Psoas muscle (tissue), 8 donors: Measurements from ENCODE around the gene HTR6. TPM values are rescaled to one million over a fixed set of nuclear protein-coding genes. Genes with fewer than 3 reads are reported as not detected.
A peak's percentile ranks its signal among the peaks of the same experiment; 100 is the strongest.

ENCODE experiments used
- ATAC-seq, 4 donors: fragments of 200-7000 bp; cut with Tn5 transposase; one replicate each; pipeline ENCODE4 v1.9.1; 2020; ENCODE audit warnings: moderate library complexity in 3 of 4, mild to moderate bottlenecking in 2 of 4
- DNase-seq, 2 donors: peaks; one replicate each; pipeline ENCODE4 v3.0.0-alpha.2; 2020
- H3K27ac ChIP-seq: fragments of 200-600 bp; one replicate; pipeline ENCODE4 v1.8.0; 2022
- H3K27me3 ChIP-seq, 3 donors: fragments of 200-600 bp in 1 of 3; one replicate each; pipeline versions ENCODE4 v1.6.1 to v1.8.0; 2013 to 2022; ENCODE audit warnings: low read length in 2 of 3, mild to moderate bottlenecking in 2 of 3, moderate library complexity in 1 of 3; ENCODE audit not compliant: insufficient read depth in 3 of 3
- H3K36me3 ChIP-seq, 2 donors: fragments of 200-600 bp in 1 of 2; one replicate each; pipeline versions ENCODE4 v1.6.1 to v1.8.0; 2013 to 2022; ENCODE audit warnings: low read depth in 1 of 2, mild to moderate bottlenecking in 1 of 2, moderate library complexity in 1 of 2; ENCODE audit not compliant: insufficient read depth in 1 of 2
- H3K4me1 ChIP-seq: fragments of 200-600 bp; one replicate; pipeline ENCODE4 v1.8.0; 2022
- H3K4me3 ChIP-seq: fragments of 200-600 bp; one replicate; pipeline ENCODE4 v1.8.0; 2022; ENCODE audit warnings: mild to moderate bottlenecking
- H3K9me3 ChIP-seq: fragments of 200-600 bp; one replicate; pipeline ENCODE4 v1.8.0; 2022
- WGBS, 3 donors: extraction: QIAGEN DNeasy Blood & Tissue Kit; methylation state at CpG; one replicate each; pipeline versions ENCODE4 v1.1.6 to v1.1.7; 2013; 5-methylcytosine and 5-hydroxymethylcytosine counted together
- intact Hi-C, 2 donors: fragments of 100-400 bp; cut with DNase I; formaldehyde crosslinking; loops; one replicate each; pipeline versions ENCODE4 v1.11.0 to v1.14.2; 2022
- polyA plus RNA-seq, 3 donors: library from polyadenylated mRNA; stranded (reverse); fragments of 200-250 nt; gene quantifications; one replicate each; pipeline ENCODE4 v1.2.3, GENCODE V29; 2013
- total RNA-seq, 4 donors: library from RNA; stranded (reverse); fragmentation: NEBNext Ultra II Directional in 2 of 4; extraction: Animal tissue kit (Norgen Biotek cat#: 25700) in 2 of 4; gene quantifications; one replicate each; pipeline versions ENCODE4 v1.2.1 to v1.2.4, GENCODE V29; 2021 to 2023
- TF ChIP-seq, protein P1 (sequence below): fragments of 200-600 bp; IDR thresholded peaks from one replicate; pipeline ENCODE4 v1.8.0; 2022; ENCODE audit warnings: antibody characterized with exemption
- donor health status: healthy with polysubstance abuse.
- donor health status: DM: no; HTN: no; CAD: no; lungs with moderate emphysema.
- donor health status: Bipolar disorder and iron deficiency.
- donor health status: healthy.
- donor health status: DM: yes; HTN: yes; CAD: no.
- donor health status: DM: no; HTN: no; CAD: no.
- donor health status: DM: no; HTN: no; CAD: no.
- donor health status: DM: yes; HTN: yes; CAD: no.

The HTR6 gene
- total and polyA plus RNA-seq, 7 donors, result not detected

DNA sequence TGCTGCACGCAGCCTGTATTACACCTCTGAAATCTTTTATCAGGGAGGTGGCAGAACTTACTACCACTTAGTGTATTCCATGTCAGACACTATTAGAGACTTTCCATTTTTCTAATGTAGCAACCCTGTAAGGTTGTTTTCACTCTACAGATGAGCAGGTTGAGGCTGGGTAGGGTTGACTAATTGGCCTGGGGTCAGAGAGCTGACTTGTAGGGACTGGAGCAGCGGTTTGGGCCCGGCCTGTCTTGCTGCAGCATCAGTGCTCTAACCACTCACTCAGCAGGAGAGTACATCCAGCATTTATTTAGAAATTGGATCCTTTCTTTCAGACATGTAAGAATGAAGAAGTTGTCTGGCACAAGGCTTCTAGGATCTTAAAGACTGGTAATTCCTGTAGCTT, 46.2 kb upstream of the HTR6 start:
- Histone ChIP-seq H3K9me3 (no peaks in the 10 kb centered on the region), H3K4me3 (no peak overlapping the region)
- WGBS, 3 donors, result 95 to 98% (median 98%) methylated on average over 3 of the region's 3 CpGs

DNA sequence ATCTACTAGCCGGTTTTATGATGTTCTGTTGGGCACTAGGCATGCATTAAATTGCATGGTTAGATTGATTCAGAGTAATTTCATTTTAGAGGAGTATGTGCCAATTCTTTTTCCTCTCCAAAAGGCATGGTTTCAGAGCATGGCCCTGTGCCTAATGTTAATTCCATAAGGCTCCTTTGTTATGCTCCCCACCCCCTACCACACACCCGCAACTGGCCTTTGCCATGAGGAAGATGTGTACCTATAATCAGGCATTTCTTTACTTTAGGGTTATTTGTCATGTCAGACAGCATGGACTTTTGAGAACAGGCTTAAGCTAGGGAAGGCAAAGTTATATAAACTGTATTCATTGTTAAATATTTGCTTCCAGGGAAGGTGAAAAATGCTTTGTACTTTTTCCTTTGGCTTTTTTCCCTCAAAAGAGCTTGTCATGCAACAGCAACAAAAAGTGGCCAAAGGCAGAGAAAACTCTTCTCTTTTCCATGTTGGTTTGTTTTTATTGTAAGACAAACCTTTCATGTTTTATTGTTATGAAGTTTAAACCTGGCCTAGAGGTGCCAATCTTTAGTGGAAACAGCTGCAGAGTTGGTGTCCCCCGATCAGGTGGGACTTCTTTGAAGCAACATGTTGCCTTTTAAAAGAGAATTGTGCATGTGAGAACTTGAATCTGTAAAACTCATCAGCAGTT, 44.8 kb upstream of the HTR6 start:
- intact Hi-C loops, result no loop called here
- Histone ChIP-seq H3K27ac (no peak overlapping the region), H3K27me3 (no peaks in the 10 kb centered on the region), H3K4me1 (peaks cover 5% of the 10 kb centered on the region), H3K9me3 (no peaks in the 10 kb centered on the region), H3K4me3 (no peak overlapping the region), H3K36me3 (peaks cover 0 to 37% of the 10 kb centered on the region in 2 donors)
- TF ChIP-seq, protein P1, sequence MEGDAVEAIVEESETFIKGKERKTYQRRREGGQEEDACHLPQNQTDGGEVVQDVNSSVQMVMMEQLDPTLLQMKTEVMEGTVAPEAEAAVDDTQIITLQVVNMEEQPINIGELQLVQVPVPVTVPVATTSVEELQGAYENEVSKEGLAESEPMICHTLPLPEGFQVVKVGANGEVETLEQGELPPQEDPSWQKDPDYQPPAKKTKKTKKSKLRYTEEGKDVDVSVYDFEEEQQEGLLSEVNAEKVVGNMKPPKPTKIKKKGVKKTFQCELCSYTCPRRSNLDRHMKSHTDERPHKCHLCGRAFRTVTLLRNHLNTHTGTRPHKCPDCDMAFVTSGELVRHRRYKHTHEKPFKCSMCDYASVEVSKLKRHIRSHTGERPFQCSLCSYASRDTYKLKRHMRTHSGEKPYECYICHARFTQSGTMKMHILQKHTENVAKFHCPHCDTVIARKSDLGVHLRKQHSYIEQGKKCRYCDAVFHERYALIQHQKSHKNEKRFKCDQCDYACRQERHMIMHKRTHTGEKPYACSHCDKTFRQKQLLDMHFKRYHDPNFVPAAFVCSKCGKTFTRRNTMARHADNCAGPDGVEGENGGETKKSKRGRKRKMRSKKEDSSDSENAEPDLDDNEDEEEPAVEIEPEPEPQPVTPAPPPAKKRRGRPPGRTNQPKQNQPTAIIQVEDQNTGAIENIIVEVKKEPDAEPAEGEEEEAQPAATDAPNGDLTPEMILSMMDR, result no peak
- 49 to 55% (median 53%) methylated on average over 3 of the region's 3 CpGs for WGBS, 3 donors
- DNase-seq, result no peak
- ATAC-seq, result no peak

More for the DNA sequence above, 46.2 kb upstream of the HTR6 start:
- TF ChIP-seq, protein P1, result no peak
- Histone ChIP-seq H3K4me1 (peaks cover 5% of the 10 kb centered on the region), H3K27me3 (no peaks in the 10 kb centered on the region), H3K27ac (no peak overlapping the region), H3K36me3 (peaks cover 0 to 23% of the 10 kb centered on the region in 2 donors)
- DNase-seq (no peak), ATAC-seq (no peak)
- intact Hi-C loops, result no loop called here

DNA sequence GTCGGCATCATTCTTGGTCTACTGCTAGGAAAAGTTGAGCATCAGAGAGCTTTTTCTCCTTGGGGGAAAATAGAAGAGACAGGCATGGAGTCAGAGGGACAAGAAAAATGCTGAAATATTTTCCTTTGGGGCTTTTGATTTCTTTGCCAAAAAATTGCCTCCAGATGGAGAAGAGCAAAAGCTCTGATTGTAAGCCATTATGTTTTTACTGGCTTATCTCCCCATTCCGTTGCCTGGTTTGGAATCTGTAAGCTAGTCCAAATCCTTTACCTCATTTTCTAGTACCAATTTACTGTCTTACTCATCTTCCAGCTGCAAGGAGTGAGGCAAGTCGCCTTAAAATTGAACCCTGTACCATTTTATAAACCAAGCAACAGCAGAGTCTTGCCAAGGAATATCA, 43.9 kb upstream of the HTR6 start:
- peak in 2 of 4 donors; percentile 27 to 48 for ATAC-seq
- H3K4me1 ChIP-seq, result peaks cover 5% of the 10 kb centered on the region
- intact Hi-C loops, result no loop called here
- H3K27ac ChIP-seq, result no peak overlapping the region
- H3K9me3 ChIP-seq, result no peaks in the 10 kb centered on the region
- no peaks in the 10 kb centered on the region for H3K27me3 ChIP-seq
- H3K36me3 ChIP-seq, result peaks cover 4 to 44% of the 10 kb centered on the region in 2 donors
- TF ChIP-seq, protein P1, result no peak
- DNase-seq, result no peak
- WGBS, 3 donors, result 53 to 66% (median 58%) methylated on average over 3 of the region's 3 CpGs
- no peak overlapping the region for H3K4me3 ChIP-seq

DNA sequence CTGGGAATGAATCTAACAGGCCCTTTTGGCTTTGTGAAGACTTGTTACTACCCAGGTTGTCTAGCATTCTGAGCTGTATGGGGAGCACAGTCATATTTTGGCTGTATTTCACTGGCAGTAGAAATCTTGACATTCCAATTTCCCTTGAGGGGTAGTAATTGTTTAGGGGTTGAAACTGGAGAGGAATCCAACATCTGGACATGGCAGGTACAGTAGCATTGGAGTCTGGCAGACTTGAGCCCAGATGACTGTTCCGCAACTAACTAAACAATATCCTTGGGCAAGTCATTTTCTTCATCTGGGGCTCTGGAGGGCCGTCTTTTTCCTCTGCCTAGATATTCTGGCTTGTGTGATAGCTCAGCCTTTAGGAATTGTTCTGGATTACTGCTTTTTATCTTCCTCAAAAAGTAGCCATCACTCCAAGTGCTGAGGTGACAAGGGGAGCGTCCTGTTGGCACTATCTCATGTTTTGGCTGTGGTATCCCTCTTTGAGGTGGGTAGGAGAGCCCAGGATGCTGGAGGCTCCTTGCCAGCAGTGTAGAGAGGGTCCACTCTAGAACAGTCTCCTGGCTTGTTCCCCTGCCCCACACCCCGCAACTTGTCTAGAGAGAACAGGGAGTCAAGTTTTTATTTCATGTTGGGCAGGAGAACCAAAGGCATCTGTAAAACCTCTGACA, 43.3 kb upstream of the HTR6 start:
- Histone ChIP-seq H3K4me1 (peaks cover 5% of the 10 kb centered on the region), H3K36me3 (peaks cover 6 to 46% of the 10 kb centered on the region in 2 donors), H3K4me3 (no peak overlapping the region), H3K27me3 (no peaks in the 10 kb centered on the region), H3K27ac (no peak overlapping the region), H3K9me3 (no peaks in the 10 kb centered on the region)
- no peak for DNase-seq
- TF ChIP-seq, protein P1, result no peak
- intact Hi-C loops, result no loop called here
- 90 to 94% (median 90%) methylated on average over 4 of the region's 4 CpGs for WGBS, 3 donors
- ATAC-seq, result peak in 1 of 4 donors; percentile 16
